HG03108 (cell line): ENCODE data around the gene ID3.

Experiments used
- ATAC-seq: cut with Tn5 transposase; IDR thresholded peaks from one replicate; pipeline ENCODE4 v1.9.1; 2021; ENCODE audit warnings: moderate library complexity; ENCODE audit not compliant: unreplicated experiment

Gene ID3

DNA sequence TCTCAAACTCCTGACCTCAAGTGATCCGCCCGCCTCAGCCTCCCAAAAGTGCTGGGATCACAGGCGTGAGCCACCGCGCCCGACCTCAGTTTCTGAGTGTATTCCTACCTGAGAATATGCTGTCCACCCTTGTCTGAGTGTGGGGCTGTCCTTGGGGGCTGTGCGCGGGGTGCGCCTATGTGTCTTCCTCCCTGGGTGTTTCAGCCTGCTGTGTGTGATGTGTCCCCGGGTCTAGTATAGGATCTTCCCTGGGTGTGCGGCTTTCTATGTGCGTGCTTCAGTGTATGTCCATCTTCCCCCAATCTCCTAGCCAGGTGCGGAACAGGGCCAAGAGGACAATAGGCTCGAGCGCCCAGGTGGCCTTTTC, 8.3 kb upstream of the ID3 start:
- ATAC-seq = no peak

GRCh38 chr1:23566304-23566703, 7.0 kb upstream of the ID3 start:
- no peak for ATAC-seq

DNA sequence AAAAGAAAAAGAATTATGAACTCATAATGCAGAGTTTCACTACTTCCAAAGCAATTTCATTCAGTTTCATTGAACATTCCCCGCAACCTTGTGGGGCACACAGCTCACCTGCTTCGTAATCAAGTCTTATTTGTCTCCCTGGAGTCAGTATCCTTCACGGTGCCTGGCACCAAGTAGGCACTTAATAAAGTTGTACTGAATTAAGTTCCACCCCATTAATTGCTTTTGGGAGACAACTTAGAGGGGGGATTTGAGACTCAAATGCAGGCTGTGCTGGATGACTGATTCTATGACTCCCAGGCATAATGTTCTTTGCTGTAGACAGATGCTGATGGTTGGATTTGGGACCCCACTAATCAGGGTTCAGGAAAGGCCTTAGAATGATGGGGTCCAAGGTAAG, 6.5 kb upstream of the ID3 start:
- no peak for ATAC-seq

- no peak for ATAC-seq
Measured at GRCh38 chr1:23564529-23565122, 5.3 kb upstream of the ID3 start.

- ATAC-seq = no peak
Measured at GRCh38 chr1:23563755-23564374, 4.6 kb upstream of the ID3 start.

- ATAC-seq = no peak
Measured at GRCh38 chr1:23563003-23563402, 3.7 kb upstream of the ID3 start.

GRCh38 chr1:23562137-23562876, 3.0 kb upstream of the ID3 start:
- ATAC-seq = no peak

- no peak for ATAC-seq
Measured at GRCh38 chr1:23561813-23562100, 2.5 kb upstream of the ID3 start.

GRCh38 chr1:23561076-23561812, 1.9 kb upstream of the ID3 start:
- no peak for ATAC-seq

- no peak for ATAC-seq
Measured at GRCh38 chr1:23559985-23560741, 862 bp upstream of the ID3 start.

- no peak for ATAC-seq
Measured at GRCh38 chr1:23558872-23559135, 497 bp downstream of the ID3 start.

- ATAC-seq = no peak
Measured at GRCh38 chr1:23558140-23558871, 995 bp downstream of the ID3 start.

DNA sequence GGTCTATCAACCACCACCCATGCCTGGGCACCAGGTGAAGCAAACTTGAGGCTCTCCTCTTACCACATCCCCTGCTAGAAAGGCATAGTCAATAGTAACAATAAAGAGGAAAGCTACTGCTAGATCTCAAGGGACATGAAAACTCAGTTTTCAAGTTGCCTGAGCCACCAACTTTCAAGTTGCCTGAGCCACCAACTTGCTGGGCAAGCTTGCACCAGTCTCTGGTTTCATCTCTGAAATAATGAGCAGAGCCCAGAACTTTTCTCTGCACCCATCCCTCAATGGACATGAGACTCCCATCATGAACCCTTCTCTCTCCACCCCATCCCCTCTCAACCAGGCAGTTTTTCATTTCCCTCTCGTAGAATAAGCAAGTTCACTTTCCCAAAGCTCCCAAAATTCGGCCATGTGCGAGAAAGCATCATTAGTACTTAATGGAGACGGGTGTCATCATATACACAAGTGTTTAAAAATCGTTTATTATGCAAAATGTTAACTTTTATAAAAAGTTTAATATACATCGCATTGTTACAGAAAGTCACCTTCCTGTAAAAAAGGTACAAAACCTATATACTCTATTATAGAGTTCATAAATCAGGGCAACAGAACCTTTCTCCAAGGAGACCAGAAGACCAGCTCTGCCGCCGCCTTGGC, 1.7 kb downstream of the ID3 start:
- no peak for ATAC-seq

- ATAC-seq = no peak
Measured at GRCh38 chr1:23556635-23557470, 2.4 kb downstream of the ID3 start.

GRCh38 chr1:23555986-23556634, 3.2 kb downstream of the ID3 start:
- no peak for ATAC-seq

- ATAC-seq = no peak
Measured at GRCh38 chr1:23555270-23555985, 3.9 kb downstream of the ID3 start.

DNA sequence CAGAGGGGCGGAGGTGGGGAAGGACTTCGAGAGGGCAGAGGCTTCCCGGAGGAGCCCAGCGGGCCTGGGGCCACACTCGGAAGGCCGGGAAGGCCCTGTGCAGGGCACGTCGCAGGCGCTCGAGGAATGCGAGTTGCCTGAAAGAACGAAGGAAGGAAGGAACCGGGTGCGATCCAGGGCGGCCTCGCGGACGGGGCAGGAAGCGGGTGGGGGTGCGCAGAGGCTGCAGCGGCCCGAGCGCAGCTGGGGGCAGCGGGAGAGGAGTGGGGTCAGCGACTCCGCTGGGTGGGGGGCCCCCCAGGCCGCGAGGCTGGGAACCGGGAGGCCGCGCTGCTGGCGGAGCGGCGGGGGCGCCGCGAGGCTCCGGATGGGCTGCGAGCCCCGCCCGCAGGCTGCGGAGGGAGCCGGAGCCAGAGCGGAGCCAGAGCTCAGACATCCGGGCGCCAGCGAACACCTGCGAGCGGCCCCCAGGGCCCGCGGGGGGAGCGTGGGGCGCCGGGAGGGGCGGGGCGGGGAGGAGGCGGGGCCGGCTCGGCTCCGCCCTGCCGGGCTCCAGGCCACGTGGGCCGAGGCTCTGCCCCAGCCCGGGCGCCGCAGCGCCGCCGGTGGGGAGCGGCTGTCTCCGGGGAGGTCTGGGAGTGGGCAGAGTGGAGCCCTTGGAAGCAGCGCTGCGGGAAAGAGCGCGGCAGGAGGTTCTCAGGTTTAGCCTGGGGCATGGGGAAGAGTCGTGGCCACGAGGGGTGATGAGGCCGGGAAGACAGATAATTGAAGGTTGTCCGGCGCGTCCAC, 4.6 kb downstream of the ID3 start:
- peak; percentile 39 for ATAC-seq

- no peak for ATAC-seq
Measured at GRCh38 chr1:23554127-23554480, 5.2 kb downstream of the ID3 start.
